Aorta (tissue), 5 donors: ENCODE results near the gene AKR1B15. TPM values are rescaled to one million over a fixed set of nuclear protein-coding genes. Genes with fewer than 3 reads are reported as not detected.
A peak's percentile ranks its signal among the peaks of the same experiment; 100 is the strongest.

Experiments
- ATAC-seq: fragments of 200-7000 bp; cut with Tn5 transposase; one replicate; pipeline ENCODE4 v1.9.1; 2022; ENCODE audit warnings: moderate library complexity; ENCODE audit not compliant: low FRiP score
- DNase-seq, 2 donors: peaks; one replicate each; pipeline ENCODE4 v3.0.0-alpha.2; 2020
- H3K27ac ChIP-seq, 2 donors: one replicate each; pipeline ENCODE4 v1.5.1; 2013; ENCODE audit warnings: low read length in 2 of 2, mild to moderate bottlenecking in 2 of 2, moderate library complexity in 2 of 2, control low read depth in 1 of 2, inconsistent platforms in 1 of 2, low read depth in 1 of 2
- H3K27me3 ChIP-seq, 2 donors: one replicate each; pipeline ENCODE4 v1.6.1; 2013; ENCODE audit warnings: control low read depth in 1 of 2, low read length in 1 of 2, mild to moderate bottlenecking in 1 of 2, moderate library complexity in 1 of 2; ENCODE audit not compliant: insufficient read depth in 2 of 2, control insufficient read depth in 1 of 2
- H3K36me3 ChIP-seq, 2 donors: one replicate each; pipeline ENCODE4 v1.6.1; 2013; ENCODE audit warnings: control low read depth in 1 of 2, low read length in 1 of 2, mild to moderate bottlenecking in 1 of 2; ENCODE audit not compliant: insufficient read depth in 2 of 2, control insufficient read depth in 1 of 2
- H3K4me1 ChIP-seq, 2 donors: one replicate each; pipeline ENCODE4 v1.6.1; 2013; ENCODE audit warnings: low read length in 2 of 2, control low read depth in 1 of 2, mild to moderate bottlenecking in 1 of 2, moderate library complexity in 1 of 2; ENCODE audit not compliant: insufficient read depth in 2 of 2, control insufficient read depth in 1 of 2
- H3K4me3 ChIP-seq, 2 donors: one replicate each; pipeline ENCODE4 v1.5.1; 2013; ENCODE audit warnings: low read length in 2 of 2, control low read depth in 1 of 2, mild to moderate bottlenecking in 1 of 2
- H3K9me3 ChIP-seq: one replicate; pipeline ENCODE4 v1.6.1; 2013; ENCODE audit warnings: mild to moderate bottlenecking, low read length; ENCODE audit not compliant: control insufficient read depth
- WGBS, 2 donors: extraction: QIAGEN DNeasy Blood & Tissue Kit; methylation state at CpG; one replicate each; pipeline ENCODE4 v1.1.7; 2013; 5-methylcytosine and 5-hydroxymethylcytosine counted together
- intact Hi-C, 2 donors: fragments of 100-400 bp; cut with DNase I; formaldehyde crosslinking; loops; one replicate each; pipeline versions ENCODE4 v1.14.2 to v1.15.0; 2022
- polyA plus RNA-seq, 2 donors: library from polyadenylated mRNA; stranded (reverse); fragments of 200-250 nt; gene quantifications; one replicate each; pipeline ENCODE4 v1.2.3, GENCODE V29; 2013
- total RNA-seq, 2 donors: library from RNA; stranded (reverse); fragmentation: NEBNext Ultra II Directional; extraction: Animal tissue kit (Norgen Biotek cat#: 25700); gene quantifications; one replicate each; pipeline ENCODE4 v1.2.1, GENCODE V29; 2021
- donor health status: healthy with polysubstance abuse.
- donor health status: Bipolar disorder and iron deficiency.
- donor health status: DM: no; HTN: no; CAD: no.
- donor health status: DM: no; HTN: no; CAD: no.
- donor health status: DM: yes; HTN: yes; CAD: no.

AKR1B15 gene
- total and polyA plus RNA-seq, 4 donors = 0.33 TPM; not detected in 3

- ATAC-seq = peak; percentile 93
- DNase-seq = peak in 1 of 2 donors; percentile 67
- 28 to 32% methylated on average over 14 of the region's 14 CpGs for WGBS, 2 donors
Measured at GRCh38 chr7:134605978-134606923, 57.3 kb downstream of the AKR1B15 start.

GRCh38 chr7:134611611-134612151 is 62.8 kb downstream of the AKR1B15 start:
- ATAC-seq (no peak), DNase-seq (no peak)
- Histone ChIP-seq H3K9me3 (no peaks in the 10 kb centered on the region), H3K36me3 (no peaks in the 10 kb centered on the region), H3K4me3 (no peak overlapping the region), H3K27ac (no peak overlapping the region), H3K4me1 (peaks cover 1 to 7% of the 10 kb centered on the region in 2 donors), H3K27me3 (no peaks in the 10 kb centered on the region)
- 46 to 51% methylated on average over 6 of the region's 6 CpGs for WGBS, 2 donors
- intact Hi-C loops = no loop called here

More at GRCh38 chr7:134605978-134606923, 57.3 kb downstream of the AKR1B15 start:
- H3K27me3 ChIP-seq = no peaks in the 10 kb centered on the region
- H3K4me3 ChIP-seq = no peak overlapping the region
- H3K4me1 ChIP-seq = no peaks in the 10 kb centered on the region
- no peak overlapping the region for H3K27ac ChIP-seq
- H3K36me3 ChIP-seq = no peaks in the 10 kb centered on the region
- H3K9me3 ChIP-seq = no peaks in the 10 kb centered on the region
- intact Hi-C loops = loop anchor here (1.0 to 5.0 kb wide), 5 partner anchors 59 to 174 kb away; no protein-coding TSS in a partner anchor

GRCh38 chr7:134612197-134612596 is 63.3 kb downstream of the AKR1B15 start:
- DNase-seq (no peak), ATAC-seq (no peak)
- H3K9me3 ChIP-seq = no peaks in the 10 kb centered on the region
- no peaks in the 10 kb centered on the region for H3K36me3 ChIP-seq
- WGBS, 2 donors = 93 to 97% methylated on average over 2 of the region's 2 CpGs
- peaks cover 1 to 7% of the 10 kb centered on the region in 2 donors for H3K4me1 ChIP-seq
- H3K27me3 ChIP-seq = no peaks in the 10 kb centered on the region
- H3K4me3 ChIP-seq = no peak overlapping the region
- H3K27ac ChIP-seq = no peak overlapping the region
- intact Hi-C loops = no loop called here

DNA sequence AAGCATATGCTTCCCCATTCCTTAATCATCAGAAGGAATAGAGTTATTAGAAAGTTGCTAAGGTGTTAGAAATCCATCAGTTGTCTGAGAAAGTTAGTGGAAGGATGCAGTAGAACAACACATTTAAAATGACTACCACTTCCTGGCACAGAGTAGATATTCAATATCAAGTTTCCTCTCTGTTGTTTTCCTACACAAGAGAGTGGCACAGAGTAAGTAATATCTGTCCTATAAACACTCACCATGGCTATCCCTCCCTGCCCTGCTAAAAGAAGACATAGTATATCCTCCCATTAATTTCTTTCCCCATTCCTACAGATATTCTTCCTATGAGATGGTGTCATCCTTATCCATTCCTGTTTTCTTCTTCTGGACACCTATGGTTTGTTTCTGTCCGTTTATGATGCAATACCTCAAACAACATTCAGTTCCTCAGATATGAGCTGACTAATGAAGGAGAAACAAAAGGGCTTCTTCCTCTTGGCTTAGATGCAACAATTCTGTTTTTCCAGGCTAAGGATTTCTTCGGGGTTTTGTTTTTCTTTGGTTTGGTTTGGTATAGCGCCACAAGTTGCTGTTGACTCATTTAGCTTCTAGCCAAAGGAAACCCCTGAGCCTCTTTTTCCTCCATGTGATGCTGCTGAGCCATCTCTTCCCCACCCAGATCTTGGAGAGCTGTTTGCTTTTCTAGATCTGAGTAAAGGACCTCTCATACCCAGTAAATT is 64.9 kb downstream of the AKR1B15 start:
- 1 to 2% methylated on average over 3 of the region's 3 CpGs for WGBS, 2 donors
- Histone ChIP-seq H3K4me3 (no peak overlapping the region), H3K36me3 (no peaks in the 10 kb centered on the region), H3K9me3 (no peaks in the 10 kb centered on the region), H3K27ac (no peak overlapping the region), H3K27me3 (no peaks in the 10 kb centered on the region), H3K4me1 (peaks cover 1 to 7% of the 10 kb centered on the region in 2 donors)
- peak in 1 of 2 donors; percentile 54 for DNase-seq
- intact Hi-C loops = no loop called here
- ATAC-seq = peak; percentile 92

DNA sequence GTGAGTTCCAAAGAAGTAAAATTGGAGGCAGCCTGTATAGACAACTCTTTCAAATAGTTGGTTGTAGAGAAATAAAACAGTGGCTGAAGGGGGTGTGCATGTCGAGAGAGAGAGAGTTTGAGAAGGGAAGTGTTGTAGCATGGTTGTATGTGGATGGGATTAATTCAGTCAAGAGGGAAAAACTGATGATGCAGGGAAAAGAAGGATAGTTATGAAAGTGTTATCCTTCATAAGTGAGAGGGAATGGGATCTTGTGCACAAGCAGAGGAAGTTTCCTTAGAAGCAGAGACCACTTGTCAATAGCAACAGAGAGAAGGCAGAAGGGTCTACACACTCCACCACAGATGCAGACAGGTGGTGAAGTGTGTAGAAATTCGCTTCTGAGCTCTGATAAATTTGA is 67.7 kb downstream of the AKR1B15 start:
- Histone ChIP-seq H3K27ac (no peak overlapping the region), H3K4me3 (no peak overlapping the region), H3K27me3 (no peaks in the 10 kb centered on the region), H3K4me1 (peaks cover 1 to 9% of the 10 kb centered on the region in 2 donors), H3K36me3 (no peaks in the 10 kb centered on the region), H3K9me3 (no peaks in the 10 kb centered on the region)
- 86 to 90% methylated on average over 2 of the region's 2 CpGs for WGBS, 2 donors
- no peak for ATAC-seq
- intact Hi-C loops = no loop called here
- DNase-seq = no peak

DNA sequence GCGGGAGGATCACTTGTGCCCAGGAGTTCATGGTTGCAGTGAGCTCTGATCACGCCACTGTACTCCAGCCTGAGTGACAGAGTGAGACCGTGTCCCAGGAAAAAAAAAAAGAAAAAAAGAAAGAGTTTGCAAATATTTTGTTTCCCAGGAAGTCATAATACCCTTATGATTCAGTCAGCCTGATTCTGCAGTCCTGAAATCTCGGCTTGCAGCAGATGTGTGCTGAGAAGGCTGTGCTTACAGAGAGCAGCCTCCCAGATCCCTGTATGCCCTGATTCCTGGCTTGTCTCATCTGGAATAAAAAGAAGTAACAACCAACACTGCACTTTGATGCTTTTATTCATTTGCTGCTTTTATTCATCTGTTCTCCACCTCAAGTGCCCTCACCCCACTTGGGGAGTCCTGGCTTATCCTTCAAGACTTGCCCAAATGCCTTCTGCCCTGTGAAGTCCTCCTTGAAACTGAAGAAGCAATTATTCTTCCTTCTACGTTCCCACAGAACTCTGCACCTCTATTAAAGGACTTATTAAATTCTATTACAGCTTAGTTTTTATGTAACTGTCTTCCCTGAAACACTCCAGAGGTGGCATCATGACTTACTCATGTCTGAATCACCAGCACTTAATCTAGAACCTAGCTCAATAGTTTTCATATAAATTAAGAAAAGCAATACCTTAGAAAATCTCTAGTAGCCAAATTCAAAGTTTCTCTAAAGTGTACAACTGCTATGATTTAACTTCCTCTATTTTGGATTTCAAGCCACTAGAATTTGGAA is 70.0 kb downstream of the AKR1B15 start:
- H3K9me3 ChIP-seq = no peaks in the 10 kb centered on the region
- H3K27me3 ChIP-seq = no peaks in the 10 kb centered on the region
- no peak overlapping the region for H3K27ac ChIP-seq
- peaks cover 3 to 5% of the 10 kb centered on the region in 2 donors for H3K4me1 ChIP-seq
- H3K4me3 ChIP-seq = no peak overlapping the region
- WGBS, 2 donors = 38 to 52% methylated on average over 5 of the region's 5 CpGs
- intact Hi-C loops = no loop called here
- DNase-seq = no peak
- ATAC-seq = no peak
- H3K36me3 ChIP-seq = no peaks in the 10 kb centered on the region

DNA sequence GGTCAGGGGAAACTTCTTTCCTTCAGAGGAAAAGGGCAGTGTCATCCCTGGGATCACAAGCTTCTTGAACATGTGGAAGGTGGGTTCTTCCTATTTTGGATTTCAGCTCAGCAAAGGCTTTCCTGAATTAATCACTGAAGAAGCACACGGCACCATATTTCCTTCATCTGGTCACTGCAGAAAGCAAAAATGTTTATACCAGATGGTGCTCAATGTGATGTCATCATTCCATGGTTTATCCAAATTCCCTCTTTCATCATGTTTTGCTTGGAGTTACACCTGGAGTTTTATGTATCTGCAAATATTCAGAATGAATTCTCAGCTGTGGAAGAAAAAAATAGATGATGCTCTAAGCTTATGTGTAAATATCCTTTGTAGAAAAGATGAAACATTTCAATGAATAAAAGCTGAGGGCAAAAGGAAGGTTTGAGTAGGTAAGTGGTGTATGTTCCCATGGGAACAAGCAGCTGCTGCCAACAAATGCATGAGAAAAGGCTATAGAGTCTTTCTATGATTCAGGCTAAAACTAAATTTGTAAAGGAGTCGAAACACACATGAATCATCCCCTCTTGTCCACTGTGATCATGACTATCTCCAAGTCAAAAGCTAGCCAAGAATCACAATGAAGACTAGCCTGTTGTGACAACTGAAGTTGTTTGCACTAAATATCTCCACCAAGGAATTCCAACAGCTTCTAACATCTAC is 70.9 kb downstream of the AKR1B15 start:
- H3K9me3 ChIP-seq = no peaks in the 10 kb centered on the region
- intact Hi-C loops = no loop called here
- H3K27me3 ChIP-seq = no peaks in the 10 kb centered on the region
- H3K4me3 ChIP-seq = no peak overlapping the region
- WGBS, 2 donors = 37 to 42% methylated on average over 2 of the region's 2 CpGs
- no peaks in the 10 kb centered on the region for H3K36me3 ChIP-seq
- no peak for DNase-seq
- ATAC-seq = no peak
- peaks cover 2 to 3% of the 10 kb centered on the region in 2 donors for H3K4me1 ChIP-seq
- H3K27ac ChIP-seq = no peak overlapping the region
